SK-MEL-5 (cell line): Measurements from ENCODE around the gene ACADS. TPM values are rescaled to one million over a fixed set of nuclear protein-coding genes. Genes with fewer than 3 reads are reported as not detected.
"Not testable (repeated sequence)": the region's sequence is repeated elsewhere in the genome, so short reads cannot be mapped to it uniquely, and the experiment has no call there.

ENCODE experiments used
- DNase-seq: peaks from one replicate; pipeline ENCODE4 v3.0.0-alpha.2; 2016; ENCODE audit warnings: low read depth, low spot score
- in situ Hi-C: cut with HindIII; loops from 2 replicates; pipeline ENCODE4 v1.10.0; 2016; ENCODE audit warnings: low sequenced_read_pairs, high pct_unique_total_duplicates, low pct_unique_long_range_greater_than_20kb
- total RNA-seq: library from RNA; depleted of rRNA; stranded (reverse); fragments of >200 nt; shearing (Covaris generic); gene quantifications from 2 replicates; pipeline ENCODE4 v1.2.3, GENCODE V29; 2014

The ACADS gene
- total RNA-seq, 1 experiment from 2014 or later: 10.5 TPM

DNA sequence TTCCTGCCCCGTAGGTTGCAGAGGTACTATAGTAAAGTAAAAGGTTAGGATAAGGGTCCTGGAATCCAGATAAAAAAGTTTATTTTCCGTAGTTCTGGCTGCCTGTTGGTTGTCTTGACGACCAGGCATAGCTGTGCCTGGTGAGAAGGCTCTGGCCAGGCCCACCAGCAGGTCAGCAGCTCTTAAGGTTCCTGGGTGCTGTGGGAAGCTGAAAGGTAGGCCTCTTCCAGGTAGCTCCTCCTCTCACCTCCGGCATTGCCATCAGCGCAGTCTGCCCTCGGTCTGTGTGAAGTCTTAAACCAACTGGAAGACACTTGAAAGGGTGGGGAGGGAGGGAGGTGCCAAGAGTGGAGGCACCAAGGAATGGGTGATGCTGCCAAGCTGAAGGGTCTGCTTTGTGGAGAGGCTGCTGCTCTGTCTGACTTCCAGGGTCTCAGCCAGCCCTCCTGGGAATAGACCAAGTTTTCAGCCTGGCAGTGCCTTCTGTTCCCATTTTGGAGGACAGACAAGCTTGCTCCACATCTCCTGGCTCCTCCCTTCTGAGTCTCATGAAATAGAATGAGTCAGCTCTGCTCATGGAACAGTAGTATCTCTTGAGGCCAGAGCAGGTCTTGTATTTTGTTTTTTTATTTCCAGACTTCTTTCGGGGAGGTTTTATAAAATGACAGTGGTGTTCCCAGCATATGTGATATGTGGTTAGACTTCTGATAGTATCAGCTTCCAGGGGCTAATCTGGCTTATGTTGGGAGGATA is 5.2 kb upstream of the ACADS start:
- DNase-seq: no peak
- in situ Hi-C loops: no loop called here

DNA sequence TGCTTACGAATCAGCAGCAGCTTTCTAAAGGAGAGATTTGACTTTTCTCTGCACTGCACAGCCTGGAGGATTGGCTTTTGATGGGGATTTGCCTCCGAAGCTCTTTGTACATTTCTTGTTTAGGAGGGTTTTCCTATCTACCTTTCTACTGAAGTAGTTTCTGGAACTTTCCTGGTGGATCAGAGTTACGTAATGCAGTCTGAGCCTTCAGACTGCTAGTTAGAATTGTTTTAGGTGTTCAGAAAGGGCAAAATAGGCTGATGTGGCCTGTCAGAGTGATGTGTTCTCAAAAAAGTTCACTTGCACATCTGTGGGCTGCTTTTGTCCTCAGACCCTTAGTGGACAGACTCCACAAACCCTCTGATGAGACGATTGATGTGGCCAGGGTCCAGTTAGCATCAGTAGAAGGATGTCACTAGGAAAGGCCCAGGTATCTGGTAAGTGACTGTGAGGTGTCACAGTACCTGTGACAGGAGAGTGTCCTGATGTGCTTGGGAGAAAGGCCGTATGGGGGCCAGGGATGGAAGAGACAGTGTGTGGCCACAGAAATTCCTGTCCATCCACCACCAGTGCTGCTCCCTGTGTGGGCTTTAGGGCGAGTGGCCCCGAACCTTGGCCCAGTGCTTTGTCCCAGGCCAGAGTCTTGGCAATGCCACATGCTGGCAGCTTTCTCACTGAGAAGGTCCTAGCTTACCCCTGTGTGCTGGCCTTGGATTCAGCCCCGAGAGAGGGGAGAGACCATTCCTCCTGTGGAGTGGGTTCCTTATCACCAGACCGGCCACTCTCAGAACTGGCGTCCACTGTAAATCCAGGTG is 4.4 kb upstream of the ACADS start:
- in situ Hi-C loops: no loop called here
- DNase-seq: no peak

DNA sequence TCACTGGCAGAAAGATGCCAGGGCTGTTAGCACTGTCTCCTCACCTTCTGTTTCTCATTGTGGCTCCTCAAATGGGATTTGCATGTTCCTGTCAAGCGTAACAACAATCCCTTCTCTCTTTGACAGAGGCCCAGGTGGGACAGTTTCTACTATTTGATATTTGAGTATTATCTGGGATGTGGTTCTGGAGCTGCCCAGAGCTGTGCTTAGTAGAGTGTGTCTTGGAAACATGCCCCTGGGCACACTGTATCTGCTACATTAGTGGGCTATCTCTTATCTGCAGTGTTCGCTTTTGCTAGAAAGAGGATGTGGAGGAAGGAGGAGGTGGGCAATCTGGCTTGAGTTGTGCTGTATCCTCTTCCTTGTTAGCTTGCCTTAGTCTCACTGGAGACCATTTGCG is 3.8 kb upstream of the ACADS start:
- in situ Hi-C loops: no loop called here

DNA sequence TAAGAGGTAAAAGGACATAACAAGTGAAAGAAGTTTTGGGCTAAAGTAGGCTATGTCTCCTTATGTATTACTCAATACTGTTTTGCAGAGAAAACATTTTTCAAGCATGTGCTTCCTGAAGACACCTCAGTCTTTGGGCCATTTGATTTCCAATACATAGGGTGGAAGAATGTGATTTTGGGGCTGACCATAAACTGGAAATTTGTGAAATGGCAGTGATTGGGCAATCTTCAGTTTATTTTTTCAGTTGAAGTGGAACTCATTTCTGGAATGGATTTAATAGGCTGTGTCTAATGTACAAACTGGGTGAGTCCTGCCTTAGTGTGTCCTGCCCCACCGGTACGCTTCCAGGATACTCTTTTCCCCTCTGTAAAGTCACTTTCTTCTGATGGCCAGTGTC is 2.8 kb upstream of the ACADS start:
- in situ Hi-C loops: no loop called here
- no peak for DNase-seq

More for the DNA sequence above, 3.8 kb upstream of the ACADS start:
- no peak for DNase-seq

DNA sequence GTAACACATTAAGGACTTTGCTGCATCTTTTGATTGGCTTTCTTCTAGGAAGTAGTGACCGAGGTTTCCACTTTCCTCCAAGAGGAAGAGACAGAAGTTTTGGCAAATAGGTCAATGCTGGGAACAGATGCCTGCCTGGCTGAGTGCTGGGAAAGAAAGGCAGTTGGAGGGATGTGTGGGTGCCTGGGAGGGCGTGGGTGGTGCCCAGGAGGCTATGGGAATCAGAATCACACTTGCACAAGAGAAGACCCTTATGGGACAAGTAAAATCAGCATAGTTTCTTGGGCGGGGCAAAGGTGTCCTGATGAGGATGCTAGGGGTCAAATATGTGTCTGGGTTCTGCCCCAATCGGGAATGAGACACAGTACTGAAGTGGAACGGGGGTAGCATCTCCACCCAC is 906 bp upstream of the ACADS start:
- no peak for DNase-seq
- in situ Hi-C loops: no loop called here

DNA sequence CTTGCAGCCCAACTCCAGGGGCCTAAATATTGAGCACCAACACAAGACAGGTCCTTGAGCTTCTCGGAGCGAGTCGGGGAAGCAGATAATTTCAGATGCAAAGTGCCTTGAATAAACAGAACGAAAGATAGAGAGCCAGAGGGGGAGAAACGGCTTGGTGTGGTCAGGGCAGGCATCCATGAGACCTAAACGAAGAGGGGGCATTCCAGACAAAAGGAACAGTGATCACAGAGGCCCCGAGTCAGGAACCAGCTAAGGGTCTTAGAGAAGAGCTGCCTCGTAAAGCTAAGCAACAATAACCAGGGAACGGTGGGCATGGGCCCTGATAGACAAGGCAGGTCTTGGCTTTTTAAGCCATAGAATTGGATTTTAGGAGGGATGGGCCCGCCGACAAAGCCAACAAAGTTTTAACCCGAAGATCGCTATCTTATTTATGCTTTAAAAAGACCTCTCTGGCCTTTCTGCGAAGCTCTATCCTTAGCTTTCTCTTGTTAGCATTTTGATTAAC is 421 bp upstream of the ACADS start:
- no peak for DNase-seq

DNA sequence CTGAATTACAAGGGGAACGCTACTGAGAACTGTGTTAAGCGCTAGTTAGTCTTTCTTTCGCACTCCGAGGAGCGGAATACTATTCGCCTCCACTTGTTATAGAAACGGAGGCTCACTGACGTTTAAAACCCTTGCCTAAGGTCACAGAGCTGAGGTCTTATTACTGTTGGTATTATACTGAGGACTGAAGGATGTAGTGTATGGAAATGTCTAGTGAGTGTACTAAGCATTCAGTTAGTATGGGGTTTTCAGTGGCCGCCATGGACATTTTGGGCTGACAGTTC is 826 bp downstream of the ACADS start:
- DNase-seq: no peak
- in situ Hi-C loops: no loop called here

More for the DNA sequence above, 421 bp upstream of the ACADS start:
- in situ Hi-C loops: no loop called here

DNA sequence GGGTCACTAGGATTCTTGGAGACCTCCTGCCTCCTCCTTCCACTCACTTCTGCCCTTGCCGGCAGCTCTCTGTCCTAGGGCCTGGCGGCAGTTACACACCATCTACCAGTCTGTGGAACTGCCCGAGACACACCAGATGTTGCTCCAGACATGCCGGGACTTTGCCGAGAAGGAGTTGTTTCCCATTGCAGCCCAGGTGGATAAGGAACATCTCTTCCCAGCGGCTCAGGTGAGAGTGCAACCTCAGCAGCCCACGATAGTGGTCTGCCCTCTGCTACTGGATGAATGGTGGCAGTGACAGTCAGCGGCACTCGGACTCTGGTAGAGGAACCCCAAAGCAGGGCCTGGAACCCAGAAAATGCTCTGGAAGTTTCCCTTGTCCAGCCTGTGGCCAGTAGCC is 1.3 kb downstream of the ACADS start:
- in situ Hi-C loops: no loop called here
- no peak for DNase-seq

DNA sequence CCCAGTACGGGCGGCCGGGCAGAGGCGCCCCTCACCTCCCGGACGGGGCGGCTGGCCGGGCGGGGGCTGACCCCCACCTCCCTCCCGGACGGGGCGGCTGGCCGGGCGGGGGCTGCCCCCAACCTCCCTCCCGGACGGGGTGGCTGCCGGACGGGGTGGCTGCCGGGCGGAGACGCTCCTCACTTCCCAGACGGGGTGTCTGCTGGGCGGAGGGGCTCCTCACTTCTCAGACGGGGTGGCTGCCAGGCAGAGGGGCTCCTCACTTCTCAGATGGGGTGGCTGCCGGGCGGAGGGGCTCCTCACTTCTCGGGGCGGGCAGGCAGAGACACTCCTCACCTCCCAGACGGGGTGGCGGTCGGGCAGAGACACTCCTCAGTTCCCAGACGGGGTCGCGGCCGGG is 6.6 kb downstream of the ACADS start:
- in situ Hi-C loops, DNase-seq: not testable (repeated sequence)

DNA sequence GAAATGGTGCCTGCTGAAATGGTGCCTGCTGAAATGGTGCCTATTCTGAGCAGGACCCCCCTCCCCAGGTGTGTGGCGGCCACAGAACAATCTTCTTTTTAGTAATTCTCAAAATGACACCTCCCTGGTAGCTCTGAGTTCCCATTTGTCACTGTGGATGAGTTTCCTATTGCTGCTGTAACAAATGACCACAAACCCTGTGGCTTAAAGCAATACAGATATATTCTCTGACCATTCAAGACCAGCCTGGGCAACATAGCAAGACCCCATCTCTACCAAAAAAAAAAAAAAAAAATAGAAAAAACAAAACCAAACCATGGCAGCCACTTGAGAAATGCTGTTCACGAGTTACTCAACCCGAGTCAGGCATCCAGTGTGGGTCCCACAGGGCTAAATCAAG is 7.9 kb downstream of the ACADS start:
- DNase-seq: no peak
- in situ Hi-C loops: no loop called here

DNA sequence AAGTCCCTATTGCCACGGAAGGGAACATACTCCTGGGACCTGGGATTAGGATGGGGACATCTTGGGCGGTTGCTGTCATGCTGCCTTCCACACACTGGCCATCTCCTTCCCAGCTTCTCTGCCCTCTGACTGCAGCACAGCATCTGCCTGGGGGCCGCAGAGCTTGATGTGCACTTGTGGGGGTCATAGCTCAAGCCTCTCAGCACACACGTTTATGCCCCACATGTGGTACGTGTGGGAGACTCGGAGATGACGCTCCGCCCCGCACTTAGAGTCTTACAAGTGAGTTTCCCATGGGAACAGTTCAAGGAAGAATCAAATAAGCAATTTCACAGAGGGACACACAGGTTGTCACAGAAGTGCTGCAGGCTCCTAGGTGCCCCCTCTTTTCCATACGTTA is 8.6 kb downstream of the ACADS start:
- no peak for DNase-seq
- in situ Hi-C loops: no loop called here

DNA sequence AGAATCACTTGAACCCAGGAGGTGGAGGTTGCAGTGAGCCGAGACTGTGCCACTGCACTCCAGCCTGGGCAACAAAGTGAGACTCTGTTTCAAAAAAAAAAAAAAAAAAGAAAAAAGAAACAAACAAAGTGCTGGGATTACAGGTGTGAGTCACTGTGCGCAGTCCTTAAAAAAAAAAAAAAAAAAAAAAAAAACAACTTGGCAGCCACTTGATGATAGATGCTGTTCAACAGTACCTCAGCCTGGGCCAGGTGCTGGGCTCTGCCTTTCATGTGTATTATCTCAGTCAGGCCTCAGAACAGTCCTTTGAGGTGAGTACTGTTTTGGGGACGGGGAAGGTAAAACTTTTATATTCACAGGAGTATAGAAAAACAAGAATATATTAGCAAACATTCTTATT is 9.6 kb downstream of the ACADS start:
- DNase-seq: no peak
- in situ Hi-C loops: no loop called here

DNA sequence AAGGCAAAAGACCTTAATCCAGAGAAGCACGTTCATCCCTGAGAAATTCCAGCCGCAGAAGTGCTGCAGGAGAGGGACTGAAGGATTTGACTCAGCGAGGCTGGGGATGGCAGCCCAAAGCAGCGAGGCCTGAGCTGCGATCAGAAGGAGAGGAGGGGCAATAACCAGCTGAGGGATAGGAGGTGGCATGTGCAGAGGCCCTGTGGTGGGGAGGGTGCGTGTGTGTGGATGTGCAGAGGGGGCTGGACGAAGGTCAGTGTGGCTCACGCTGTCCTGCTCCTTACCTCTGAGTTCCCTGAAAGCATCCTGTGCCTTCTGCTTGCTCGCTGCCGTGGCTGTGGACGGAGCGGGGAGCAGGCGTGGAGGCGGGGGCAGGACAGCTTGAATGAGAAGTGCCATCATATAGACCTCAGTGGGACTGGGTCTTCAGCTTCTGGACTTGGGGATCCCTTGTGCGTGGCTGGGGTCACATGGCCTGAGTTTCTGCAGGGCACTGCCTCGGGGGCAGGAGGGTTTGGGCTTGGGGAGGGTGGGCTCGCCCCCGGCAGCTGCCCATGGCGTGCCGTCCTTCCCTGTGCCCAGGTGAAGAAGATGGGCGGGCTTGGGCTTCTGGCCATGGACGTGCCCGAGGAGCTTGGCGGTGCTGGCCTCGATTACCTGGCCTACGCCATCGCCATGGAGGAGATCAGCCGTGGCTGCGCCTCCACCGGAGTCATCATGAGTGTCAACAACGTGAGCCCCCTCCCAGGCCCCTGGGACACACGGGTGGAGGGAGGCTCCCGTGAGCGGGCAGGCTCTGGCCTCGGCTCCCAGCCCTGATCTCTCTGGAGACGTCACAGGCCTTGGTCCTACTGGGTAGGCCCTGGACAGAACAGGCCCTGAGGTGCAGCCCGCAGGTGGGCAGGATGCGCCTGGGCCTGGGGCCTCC is 11.0 kb downstream of the ACADS start:
- in situ Hi-C loops: no loop called here
- no peak for DNase-seq

DNA sequence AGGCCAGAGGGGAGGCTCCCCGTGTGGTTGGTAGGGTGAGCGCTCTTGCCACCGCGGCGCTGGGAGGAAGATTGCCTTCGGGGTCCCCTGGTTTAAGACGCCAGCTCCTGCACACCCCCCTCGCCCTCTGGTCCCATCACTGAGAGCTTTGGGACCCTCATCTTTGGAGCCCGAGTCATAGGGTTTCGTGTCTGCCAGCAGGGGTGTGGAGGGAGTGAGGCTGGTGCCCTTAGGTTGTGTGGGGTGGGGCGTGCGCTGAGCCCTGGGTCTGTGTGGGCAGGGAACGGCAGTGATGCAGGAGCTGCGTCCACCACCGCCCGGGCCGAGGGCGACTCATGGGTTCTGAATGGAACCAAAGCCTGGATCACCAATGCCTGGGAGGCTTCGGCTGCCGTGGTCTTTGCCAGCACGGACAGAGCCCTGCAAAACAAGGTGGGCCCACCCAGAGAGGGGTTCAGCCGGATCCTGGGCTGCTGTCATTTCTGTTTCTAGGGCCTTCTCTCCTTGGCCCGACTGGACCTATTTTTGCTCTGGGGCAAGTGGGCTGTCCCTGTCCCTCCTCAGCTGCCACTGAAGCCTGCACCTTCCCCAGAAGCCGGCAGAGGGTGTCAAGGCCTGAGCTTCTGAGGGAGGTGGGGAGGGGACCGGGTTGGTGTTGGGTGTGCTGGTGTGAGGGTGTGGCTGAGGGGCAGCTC is 12.1 kb downstream of the ACADS start:
- DNase-seq: peak; percentile 72
- in situ Hi-C loops: no loop called here

DNA sequence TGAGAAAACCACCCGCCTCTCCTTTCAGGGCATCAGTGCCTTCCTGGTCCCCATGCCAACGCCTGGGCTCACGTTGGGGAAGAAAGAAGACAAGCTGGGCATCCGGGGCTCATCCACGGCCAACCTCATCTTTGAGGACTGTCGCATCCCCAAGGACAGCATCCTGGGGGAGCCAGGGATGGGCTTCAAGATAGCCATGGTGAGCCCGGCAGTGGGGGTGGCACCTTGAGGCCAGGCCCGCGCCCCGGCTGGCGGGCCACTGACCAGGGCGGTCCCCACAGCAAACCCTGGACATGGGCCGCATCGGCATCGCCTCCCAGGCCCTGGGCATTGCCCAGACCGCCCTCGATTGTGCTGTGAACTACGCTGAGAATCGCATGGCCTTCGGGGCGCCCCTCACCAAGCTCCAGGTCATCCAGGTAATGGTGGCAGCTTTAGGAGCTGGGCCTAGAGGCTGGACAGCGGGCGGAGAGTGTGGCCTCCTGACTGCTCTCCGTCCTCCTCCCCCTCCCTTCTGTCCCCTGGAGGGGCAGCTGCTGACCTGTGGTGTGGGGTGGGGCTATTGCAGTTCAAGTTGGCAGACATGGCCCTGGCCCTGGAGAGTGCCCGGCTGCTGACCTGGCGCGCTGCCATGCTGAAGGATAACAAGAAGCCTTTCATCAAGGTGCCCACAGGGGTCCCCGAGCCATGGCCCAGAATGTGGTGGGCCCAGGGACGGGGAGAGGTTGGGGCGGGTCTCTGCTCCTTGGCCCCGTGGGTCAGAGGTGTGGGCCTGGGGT is 12.8 kb downstream of the ACADS start:
- in situ Hi-C loops: no loop called here
- DNase-seq: no peak

DNA sequence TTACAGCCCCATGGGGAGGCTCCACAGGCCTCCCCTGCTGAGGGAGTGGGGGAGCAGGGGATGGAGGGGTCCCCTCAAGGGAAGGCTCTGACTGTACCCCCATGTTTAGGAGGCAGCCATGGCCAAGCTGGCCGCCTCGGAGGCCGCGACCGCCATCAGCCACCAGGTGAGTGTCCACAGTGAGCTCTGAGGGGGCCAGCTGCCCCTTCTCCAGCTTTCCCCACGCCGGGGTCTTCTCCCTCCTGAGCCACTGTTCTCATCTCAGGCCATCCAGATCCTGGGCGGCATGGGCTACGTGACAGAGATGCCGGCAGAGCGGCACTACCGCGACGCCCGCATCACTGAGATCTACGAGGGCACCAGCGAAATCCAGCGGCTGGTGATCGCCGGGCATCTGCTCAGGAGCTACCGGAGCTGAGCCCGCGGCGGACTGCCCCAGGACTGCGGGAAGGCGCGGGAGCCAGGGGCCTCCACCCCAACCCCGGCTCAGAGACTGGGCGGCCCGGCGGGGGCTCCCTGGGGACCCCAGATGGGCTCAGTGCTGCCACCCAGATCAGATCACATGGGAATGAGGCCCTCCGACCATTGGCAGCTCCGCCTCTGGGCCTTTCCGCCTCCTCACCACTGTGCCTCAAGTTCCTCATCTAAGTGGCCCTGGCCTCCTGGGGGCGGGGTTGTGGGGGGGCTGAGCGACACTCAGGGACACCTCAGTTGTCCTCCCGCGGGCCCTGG is 13.6 kb downstream of the ACADS start:
- no peak for DNase-seq
- in situ Hi-C loops: no loop called here
